Stimulated activated CD8-positive, alpha-beta memory T cell treated with anti-CD3 and anti-CD28 coated beads, Interleukin-4, amount 100 ng/mL, for 1 hour (primary cell): ENCODE measurements around the gene CHST9.
"Not testable (repeated sequence)": the region's sequence is repeated elsewhere in the genome, so short reads cannot be mapped to it uniquely, and the experiment has no call there.

Experiments
- DNase-seq, 2 donors: peaks; one replicate each; pipeline ENCODE4 v3.0.0-alpha.2; 2020; ENCODE audit warnings: low read depth in 2 of 2, low spot score in 1 of 2

Gene CHST9

DNA sequence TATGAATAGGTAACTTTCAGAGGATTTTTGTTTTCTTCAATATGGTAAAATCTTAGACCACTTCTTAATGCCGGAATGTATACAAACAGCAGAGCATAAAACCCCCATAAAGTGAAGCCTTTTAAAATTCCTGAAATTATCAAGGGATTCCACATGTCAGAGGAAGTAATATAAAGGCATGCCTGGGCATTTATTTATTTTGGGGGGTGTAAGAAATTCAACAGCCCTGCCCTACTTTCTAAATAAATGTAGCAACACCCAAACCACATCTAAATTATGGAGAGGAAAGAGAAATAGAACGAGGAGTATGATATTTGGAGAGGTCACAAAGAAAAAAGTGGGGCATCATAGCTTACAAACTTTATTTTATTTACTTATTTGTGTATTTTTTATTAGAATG, 9.9 kb downstream of the CHST9 start:
- no peak for DNase-seq

GRCh38 chr18:27171993-27172392, 13.1 kb downstream of the CHST9 start:
- no peak for DNase-seq

- no peak for DNase-seq
Observed at GRCh38 chr18:27165412-27165811, 19.7 kb downstream of the CHST9 start.

DNA sequence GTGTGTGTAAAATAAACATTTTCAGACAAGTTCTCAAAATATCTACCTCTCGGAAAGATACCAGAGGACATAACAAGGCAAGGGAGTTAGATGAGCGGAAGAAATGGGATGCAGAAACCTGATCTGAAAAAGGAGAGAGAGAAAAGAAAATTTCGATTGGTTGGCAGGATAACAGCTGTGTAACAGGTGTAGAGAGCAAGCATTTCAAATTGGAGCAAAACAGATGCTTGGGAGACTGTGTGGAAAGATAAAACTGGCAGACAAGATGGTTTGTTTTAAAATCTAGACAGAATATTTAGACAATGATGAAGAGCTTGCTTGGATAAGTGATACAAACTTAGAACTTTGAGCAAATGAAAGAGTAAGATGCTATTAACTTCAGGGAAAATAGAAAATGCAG, 20.2 kb downstream of the CHST9 start:
- DNase-seq: no peak

DNA sequence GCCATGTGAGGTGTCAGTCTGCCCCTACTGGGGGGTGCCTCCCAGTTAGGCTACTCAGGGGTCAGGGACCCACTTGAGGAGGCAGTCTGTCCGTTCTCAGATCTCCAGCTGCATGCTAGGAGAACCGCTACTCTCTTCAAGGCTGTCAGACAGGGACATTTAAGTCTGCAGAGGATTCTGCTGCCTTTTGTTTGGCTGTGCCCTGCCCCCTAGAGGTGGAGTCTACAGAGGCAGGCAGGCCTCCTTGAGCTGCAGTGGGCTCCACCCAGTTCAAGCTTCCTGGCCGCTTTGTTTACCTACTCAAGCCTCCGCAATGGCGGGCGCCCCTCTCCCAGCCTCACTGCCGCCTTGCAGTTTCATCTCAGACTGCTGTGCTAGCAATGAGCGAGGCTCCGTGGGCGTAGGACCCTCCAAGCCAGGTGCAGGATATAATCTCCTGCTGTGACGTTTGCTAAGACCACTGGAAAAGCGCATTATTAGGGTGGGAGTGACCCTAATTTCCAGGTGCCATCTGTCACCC, 21.9 kb downstream of the CHST9 start:
- not testable (repeated sequence) for DNase-seq

DNA sequence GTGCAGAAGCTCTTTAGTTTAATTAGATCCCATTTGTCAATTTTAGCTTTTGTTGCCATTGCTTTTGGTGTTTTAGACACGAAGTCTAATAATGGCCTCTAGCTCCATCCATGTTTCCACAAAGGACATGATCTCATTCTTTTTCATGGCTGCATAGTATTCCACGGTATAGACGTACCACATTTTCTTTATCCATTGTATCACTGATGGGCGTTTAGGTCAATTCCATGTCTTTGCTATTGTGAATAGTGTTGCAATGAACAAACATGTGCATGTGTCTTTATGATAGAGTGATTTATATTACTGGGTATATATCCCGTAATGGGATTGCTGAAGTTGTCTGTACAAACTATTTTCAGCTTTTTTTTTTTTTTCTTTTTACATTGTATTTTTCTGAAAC, 35.9 kb downstream of the CHST9 start:
- DNase-seq: not testable (repeated sequence)

DNA sequence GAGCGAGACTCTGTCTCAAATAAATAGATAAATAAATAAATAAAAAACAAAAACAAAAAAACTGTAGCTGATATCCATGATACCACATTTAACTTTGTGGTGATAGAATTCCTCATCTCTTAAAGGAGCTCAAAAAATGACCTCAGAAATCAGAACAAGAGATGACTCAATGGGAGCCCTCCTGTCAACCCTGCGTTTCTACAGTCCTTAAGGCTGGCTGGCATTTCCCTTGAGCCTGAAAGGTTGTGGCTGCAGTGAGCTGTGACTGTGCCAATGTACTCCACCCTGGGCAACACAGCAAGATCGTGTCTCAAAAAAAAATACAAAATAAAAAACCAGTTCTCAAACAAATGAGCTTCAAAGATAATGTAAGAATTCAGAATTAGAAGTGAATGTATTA, 40.4 kb downstream of the CHST9 start:
- DNase-seq: no peak

DNA sequence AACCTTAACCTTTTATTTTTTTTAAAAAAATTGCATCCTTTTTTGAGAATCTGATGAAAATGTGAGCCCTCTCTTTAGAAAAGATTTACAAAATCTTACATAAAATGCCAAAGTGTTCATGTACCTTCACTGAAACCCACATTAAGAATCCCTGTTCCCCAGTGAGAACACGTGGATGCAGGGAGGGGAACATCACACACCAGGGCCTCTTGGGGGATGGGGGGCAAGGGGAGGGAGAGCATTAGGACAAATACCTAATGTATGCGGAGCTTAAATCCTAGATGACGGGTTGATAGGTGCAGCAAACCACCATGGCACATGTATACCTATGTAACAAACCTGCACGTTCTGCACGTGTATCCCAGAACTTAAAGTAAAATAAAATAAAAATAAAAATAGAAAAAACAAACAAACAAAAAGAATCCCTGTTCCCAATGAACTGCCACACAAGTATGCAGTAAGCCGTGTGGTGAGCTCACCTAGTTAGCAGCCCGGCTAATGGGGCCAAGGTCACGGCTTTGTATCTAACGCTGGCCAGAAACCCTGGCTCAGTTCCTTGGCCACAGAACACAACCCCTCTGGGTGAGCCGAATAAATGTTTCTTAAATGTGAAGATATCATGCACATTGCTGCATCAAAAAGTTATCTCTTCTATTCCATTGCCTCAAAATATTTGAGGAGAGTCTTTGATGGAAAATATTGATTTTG, 41.4 kb downstream of the CHST9 start:
- DNase-seq: no peak

DNA sequence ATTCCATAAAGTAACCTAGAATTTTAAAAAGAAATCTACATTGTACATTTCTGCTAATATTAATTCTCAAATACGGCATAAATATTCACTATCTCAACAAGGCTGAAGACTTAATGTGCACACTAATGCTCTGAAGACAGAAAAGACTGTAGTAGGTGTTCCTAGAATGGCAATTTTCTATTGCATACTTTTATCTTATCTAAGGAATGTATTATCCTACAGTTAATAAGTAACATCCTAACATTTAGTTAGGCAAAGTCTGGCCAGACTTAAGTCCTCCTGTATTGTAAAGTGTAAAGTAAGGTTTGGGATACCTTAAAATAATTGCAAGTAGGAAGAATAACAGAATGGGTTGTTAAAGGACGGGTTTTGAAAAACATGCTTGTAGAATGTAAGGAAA, 42.2 kb downstream of the CHST9 start:
- no peak for DNase-seq

DNA sequence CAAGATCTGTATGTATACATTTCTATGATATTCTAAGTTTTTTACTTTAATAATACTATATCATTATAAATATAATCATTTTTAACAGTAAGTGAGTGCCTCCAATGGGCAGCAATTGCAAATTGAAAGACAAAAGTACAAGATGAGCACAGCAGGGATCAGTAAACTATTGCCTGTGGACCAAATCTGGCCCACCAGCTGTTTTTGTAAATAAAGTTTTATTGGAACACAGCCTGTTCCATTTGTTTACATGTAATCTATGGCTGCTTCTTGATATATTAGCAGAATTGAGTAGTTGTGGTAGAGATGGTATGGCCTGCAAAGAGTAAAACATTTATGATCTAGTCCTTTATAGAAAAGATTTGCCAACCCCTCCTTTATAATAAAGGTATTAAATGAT, 43.2 kb downstream of the CHST9 start:
- DNase-seq: no peak

- DNase-seq: no peak
Observed at GRCh38 chr18:27138079-27138478, 47.0 kb downstream of the CHST9 start.

DNA sequence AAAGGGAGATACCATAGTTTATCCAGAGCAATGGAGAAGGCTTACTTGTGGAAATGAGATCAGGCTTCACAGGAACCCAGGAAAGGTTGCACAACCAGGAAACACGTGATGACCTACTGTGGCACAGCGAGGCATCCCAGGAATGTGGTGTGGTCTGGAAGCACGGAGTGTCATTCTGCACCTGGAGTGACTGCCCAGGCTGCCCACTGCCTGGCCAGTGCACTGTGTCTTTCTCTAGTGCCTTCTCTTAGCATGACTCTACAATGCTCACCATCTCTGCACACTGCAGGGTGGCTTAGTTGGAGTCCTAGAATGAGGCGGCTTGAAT, 48.9 kb downstream of the CHST9 start:
- DNase-seq: no peak

GRCh38 chr18:27135504-27136207, 49.5 kb downstream of the CHST9 start:
- DNase-seq: no peak

GRCh38 chr18:27130065-27130630, 55.0 kb downstream of the CHST9 start:
- no peak for DNase-seq

DNA sequence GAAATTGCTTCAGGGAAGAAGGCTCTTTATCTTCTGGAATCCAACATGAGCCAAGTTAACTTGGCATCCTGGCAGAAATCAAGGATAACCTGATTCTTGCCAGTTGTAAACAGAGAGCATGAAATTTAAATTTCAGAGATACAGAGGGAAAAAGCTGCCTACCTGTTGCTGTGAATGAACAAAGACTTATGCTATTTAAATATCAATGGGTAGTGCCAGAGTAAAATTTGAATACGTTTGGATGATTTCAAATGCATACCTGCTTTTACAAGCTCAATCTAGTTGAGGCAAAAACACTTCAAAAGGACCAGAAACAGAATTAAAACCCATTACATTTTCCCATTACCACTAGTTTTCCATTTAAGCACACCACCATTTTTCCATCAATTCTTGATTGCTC, 60.9 kb downstream of the CHST9 start:
- no peak for DNase-seq

GRCh38 chr18:27121108-27121507, 64.0 kb downstream of the CHST9 start:
- no peak for DNase-seq

DNA sequence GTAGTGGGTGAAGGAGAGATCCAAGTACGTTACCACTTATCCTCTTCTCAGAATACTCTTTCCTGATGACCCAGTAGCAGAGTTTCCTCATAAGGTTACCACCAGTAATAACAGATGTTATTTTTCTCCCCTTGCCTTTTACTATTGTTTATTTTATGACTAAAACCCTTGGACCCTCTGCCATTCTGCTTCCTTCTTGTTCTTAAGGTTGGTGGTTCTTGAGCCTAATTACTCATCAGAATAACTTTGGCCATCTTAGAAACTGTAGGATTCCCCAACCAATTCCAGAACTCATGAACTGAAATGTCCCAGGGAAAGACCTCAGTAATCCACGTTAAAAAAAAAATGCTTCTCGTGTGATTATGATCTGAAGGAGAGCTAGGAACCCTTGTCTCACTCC, 64.9 kb downstream of the CHST9 start:
- no peak for DNase-seq

DNA sequence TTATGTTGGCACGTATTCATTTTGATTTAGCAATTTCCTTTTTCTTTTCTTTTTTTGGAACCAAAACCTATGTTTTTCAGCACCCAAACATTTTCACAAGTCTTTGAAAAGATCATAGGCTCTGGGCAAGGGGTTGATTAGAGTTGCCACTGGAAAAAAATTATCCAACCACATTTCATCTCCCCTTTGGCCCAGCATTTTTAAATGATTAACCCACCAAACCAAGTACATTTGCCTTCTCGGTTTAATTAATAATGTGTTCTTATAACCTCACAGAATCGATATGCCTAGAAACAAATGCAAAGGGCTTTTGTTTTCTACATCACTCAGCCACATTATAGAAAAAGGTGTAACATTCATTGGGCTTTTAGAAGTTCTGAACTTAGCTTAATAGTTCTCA, 66.1 kb downstream of the CHST9 start:
- no peak for DNase-seq

GRCh38 chr18:27114842-27115241, 70.3 kb downstream of the CHST9 start:
- DNase-seq: no peak

GRCh38 chr18:27113358-27113757, 71.8 kb downstream of the CHST9 start:
- no peak for DNase-seq

GRCh38 chr18:27110319-27110718, 74.8 kb downstream of the CHST9 start:
- DNase-seq: no peak

- DNase-seq: no peak
Observed at GRCh38 chr18:27109451-27109850, 75.7 kb downstream of the CHST9 start.

DNA sequence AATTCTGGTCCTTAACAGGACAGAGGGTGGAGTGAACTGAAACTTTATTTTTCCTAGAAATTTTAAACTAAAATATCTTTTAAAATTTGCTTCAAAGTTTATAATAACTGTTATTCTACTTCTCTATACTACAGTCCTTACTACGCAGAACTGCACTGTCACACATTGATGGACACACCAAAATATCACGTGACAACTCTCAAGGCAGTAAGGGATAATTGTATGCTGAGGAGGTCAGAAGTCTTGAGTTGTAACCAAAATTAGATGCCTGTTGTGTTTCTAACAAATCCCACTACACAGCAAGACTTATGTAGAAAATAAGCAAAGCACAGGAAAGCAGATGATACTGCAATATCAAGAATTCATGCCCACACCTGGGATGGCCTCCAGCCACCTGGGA, 76.3 kb downstream of the CHST9 start:
- DNase-seq: no peak
